RWPE1 (cell line): ENCODE data around the gene CS.
"Not testable (repeated sequence)": the region's sequence is repeated elsewhere in the genome, so short reads cannot be mapped to it uniquely, and the experiment has no call there.

Experiments
- CTCF ChIA-PET: fragments of 350-600 bp; sonication (Branson Sonifier 250); formaldehyde crosslinking; extraction: SDS; loops from one replicate; lab custom pipeline; 2021; lab: Yijun Ruan, JAX
- POLR2A ChIA-PET: fragments of 400-600 bp; formaldehyde crosslinking; extraction: SDS; loops from one replicate; lab custom pipeline; 2020; ENCODE audit warnings: antibody characterized with exemption; ENCODE audit not compliant: low non-redundant PET; lab: Yijun Ruan, JAX
- DNase-seq: peaks from one replicate; pipeline ENCODE4 v3.0.0; 2012; ENCODE audit warnings: low spot score
- H3K27ac ChIP-seq: fragments of 450-650 bp; 2 replicates; pipeline ENCODE4 v1.5.1; 2017
- TF ChIP-seq, protein P1 (sequence below): fragments of 450-650 bp; conservative IDR thresholded peaks from 2 replicates; pipeline ENCODE4 v1.5.1; 2017; ENCODE audit warnings: low read depth, mild to moderate bottlenecking

Gene CS

GRCh38 chr12:56333197-56333678, 33.1 kb upstream of the CS start:
- POLR2A ChIA-PET: interaction anchor here (0.6 to 0.7 kb wide), 2 partner anchors 21 to 96 kb away, joined by 3 read pairs; no protein-coding TSS in a partner anchor
- peak overlapping the region; percentile 89 for H3K27ac ChIP-seq
- TF ChIP-seq, protein P1, sequence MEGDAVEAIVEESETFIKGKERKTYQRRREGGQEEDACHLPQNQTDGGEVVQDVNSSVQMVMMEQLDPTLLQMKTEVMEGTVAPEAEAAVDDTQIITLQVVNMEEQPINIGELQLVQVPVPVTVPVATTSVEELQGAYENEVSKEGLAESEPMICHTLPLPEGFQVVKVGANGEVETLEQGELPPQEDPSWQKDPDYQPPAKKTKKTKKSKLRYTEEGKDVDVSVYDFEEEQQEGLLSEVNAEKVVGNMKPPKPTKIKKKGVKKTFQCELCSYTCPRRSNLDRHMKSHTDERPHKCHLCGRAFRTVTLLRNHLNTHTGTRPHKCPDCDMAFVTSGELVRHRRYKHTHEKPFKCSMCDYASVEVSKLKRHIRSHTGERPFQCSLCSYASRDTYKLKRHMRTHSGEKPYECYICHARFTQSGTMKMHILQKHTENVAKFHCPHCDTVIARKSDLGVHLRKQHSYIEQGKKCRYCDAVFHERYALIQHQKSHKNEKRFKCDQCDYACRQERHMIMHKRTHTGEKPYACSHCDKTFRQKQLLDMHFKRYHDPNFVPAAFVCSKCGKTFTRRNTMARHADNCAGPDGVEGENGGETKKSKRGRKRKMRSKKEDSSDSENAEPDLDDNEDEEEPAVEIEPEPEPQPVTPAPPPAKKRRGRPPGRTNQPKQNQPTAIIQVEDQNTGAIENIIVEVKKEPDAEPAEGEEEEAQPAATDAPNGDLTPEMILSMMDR: no peak
- CTCF ChIA-PET: interaction anchor here (0.6 kb wide), 1 partner anchor 16 kb away, joined by 3 read pairs; no protein-coding TSS in a partner anchor
- peak; percentile 41 for DNase-seq

- peak overlapping the region; percentile 89 for H3K27ac ChIP-seq
- TF ChIP-seq, protein P1: no peak
- POLR2A ChIA-PET: interaction anchor here (0.6 to 0.7 kb wide), 2 partner anchors 10 to 21 kb away, joined by 3 read pairs; no protein-coding TSS in a partner anchor
- DNase-seq: no peak
- CTCF ChIA-PET: interaction anchor here (0.7 kb wide), 1 partner anchor 61 kb away, joined by 5 read pairs; no protein-coding TSS in a partner anchor
These were observed 32.5 kb upstream of the CS start for GRCh38 chr12:56332512-56333196.

- no peak for DNase-seq
- ChIA-PET CTCF (no interaction called here), POLR2A (interaction anchor here (0.6 kb wide), 1 partner anchor 79 kb away, joined by 3 read pairs; no protein-coding TSS in a partner anchor)
- H3K27ac ChIP-seq: no peak overlapping the region
- TF ChIP-seq, protein P1: no peak
These were observed 30.9 kb upstream of the CS start for GRCh38 chr12:56330936-56331490.

- ChIA-PET POLR2A (no interaction called here), CTCF (no interaction called here)
- TF ChIP-seq, protein P1: no peak
- DNase-seq: no peak
- H3K27ac ChIP-seq: no peak overlapping the region
These were observed 26.4 kb upstream of the CS start for GRCh38 chr12:56326533-56326932.

DNA sequence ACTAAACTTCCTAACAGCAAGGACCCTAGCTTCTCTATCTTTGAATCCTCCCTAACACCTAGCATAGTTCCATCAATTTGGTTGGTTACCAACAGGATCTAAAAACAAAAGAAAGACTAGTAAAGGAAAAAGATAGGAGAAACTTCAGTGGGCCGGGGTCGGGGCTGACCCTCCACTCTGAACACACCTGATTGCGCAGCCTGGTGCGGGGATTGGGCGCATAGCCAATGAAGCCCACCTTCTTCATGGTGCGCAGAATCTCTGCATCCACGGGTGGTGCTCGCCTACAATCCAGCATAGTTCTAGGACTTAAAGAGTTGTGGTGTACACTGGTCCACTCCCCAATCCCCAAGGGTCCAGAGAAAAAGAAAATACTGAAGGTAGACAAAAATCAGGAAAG, 26.0 kb upstream of the CS start:
- ChIA-PET CTCF (no interaction called here), POLR2A (no interaction called here)
- H3K27ac ChIP-seq: no peak overlapping the region
- TF ChIP-seq, protein P1: no peak
- no peak for DNase-seq

DNA sequence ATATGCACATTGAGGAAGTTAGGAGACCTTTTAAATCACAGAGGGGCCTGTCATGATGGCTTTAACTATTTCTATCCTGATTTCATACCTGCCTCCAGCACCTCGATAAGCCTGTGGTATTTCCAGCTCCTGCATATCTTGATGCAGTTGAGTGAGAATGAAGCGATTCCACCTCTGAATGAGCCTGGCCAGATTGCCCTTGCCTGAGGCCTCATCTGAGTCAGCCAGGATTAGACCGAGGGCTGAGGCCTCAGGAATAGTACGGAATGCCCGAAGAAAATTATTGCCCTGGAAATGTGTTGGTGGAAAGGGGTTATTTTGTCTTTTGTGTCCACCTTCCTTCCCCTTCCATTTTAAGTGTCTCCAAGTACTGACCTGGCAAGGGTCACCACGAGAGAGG, 24.1 kb upstream of the CS start:
- POLR2A ChIA-PET: no interaction called here
- TF ChIP-seq, protein P1: no peak
- H3K27ac ChIP-seq: no peak overlapping the region
- CTCF ChIA-PET: interaction anchor here (0.7 kb wide), 1 partner anchor 64 kb away, joined by 3 read pairs; no protein-coding TSS in a partner anchor
- no peak for DNase-seq

DNA sequence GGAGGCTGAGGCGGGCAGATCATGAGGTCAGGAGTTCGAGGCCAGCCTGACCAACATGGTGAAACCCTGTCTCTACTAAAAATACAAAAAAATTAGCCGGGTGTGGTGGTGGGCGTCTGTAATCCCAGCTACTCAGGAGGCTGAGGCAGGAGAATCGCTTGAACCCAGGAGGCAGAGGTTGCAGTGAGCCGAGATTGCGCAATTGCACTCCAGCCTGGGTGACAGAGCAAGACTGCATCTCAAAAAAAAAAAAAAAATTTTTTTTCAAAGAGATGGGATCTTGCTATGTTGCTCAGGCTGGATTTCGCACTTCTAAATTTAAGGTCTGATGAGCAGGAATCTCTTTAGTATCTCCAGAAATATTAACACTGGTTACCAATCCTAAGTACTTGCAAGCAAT, 21.5 kb upstream of the CS start:
- DNase-seq, H3K27ac ChIP-seq, POLR2A ChIA-PET: not testable (repeated sequence)
- CTCF ChIA-PET: interaction anchor here (0.7 kb wide), 1 partner anchor 51 kb away, joined by 3 read pairs; no protein-coding TSS in a partner anchor
